Activated T-cell treated with anti-CD3 and anti-CD28 coated beads, Interleukin-2, amount 50 U/mL, for 24 hours (primary cell): Measurements from ENCODE around the gene TBC1D1.

Experiments used
- DNase-seq: peaks from one replicate; pipeline ENCODE4 v3.0.0-alpha.2; 2020
- H3K27ac Mint-ChIP-seq: 2 replicates; pipeline ENCODE4 v1.8.0; 2020; ENCODE audit warnings: mild to moderate bottlenecking, mixed read lengths
- H3K27me3 Mint-ChIP-seq: 2 replicates; pipeline ENCODE4 v1.8.0; 2020; ENCODE audit warnings: mixed read lengths
- H3K36me3 Mint-ChIP-seq: 2 replicates; pipeline ENCODE4 v1.8.0; 2020; ENCODE audit warnings: low read depth, mixed read lengths
- H3K4me1 Mint-ChIP-seq: 2 replicates; pipeline ENCODE4 v1.8.0; 2020; ENCODE audit warnings: low read depth, mixed read lengths
- H3K4me3 Mint-ChIP-seq: 2 replicates; pipeline ENCODE4 v1.8.0; 2020; ENCODE audit warnings: mild to moderate bottlenecking, moderate library complexity, mixed read lengths
- H3K9me3 Mint-ChIP-seq: 2 replicates; pipeline ENCODE4 v1.8.0; 2020; ENCODE audit warnings: mixed read lengths

Gene TBC1D1

GRCh38 chr4:38077791-38078489, 187.1 kb downstream of the TBC1D1 start:
- peak overlapping the region; percentile 75 for H3K27ac Mint-ChIP-seq

DNA sequence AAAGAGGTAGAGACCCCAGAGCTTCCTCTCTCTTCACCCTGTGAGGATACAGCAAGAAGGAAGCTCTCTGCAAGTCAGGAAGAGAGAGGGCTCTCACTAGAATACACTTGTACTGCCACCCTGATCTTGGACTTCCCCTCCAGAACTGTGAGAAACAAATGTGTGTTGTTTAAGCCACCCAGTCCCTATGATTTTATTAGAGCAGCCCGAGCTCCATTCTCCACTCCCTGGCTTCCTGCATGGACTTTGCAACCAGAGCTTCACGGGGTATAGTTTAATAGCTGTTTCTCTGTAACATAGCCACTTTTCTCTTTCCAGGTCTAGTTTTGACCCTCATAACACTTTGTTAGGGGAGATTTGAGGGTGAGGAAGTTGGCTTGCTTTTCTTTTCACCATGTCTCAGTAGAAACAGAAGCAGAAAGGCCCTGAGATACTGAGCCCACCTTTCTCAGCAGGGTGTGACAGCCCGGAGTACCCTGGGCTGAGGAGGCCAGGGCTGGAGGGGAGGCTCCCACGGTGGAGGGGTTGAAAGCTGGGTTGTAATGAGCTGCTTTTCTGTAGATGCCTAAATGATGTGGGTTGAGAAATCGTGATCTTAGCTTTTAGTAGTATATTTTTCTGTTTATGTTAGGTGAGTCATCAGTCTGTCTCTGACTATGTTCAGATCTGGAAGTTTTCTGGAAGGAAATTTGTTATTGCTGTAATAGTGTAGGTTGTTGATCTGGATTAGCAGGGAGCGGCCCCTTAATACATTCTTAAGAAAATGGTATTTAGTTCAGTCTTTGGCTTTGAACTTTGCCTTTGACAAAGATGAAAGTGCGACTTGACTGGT, 187.9 kb downstream of the TBC1D1 start:
- Mint-ChIP-seq H3K36me3 (peaks cover 52% of the 10 kb centered on the region), H3K4me1 (peaks cover 32% of the 10 kb centered on the region), H3K27ac (peak overlapping the region; percentile 75)

More at GRCh38 chr4:38077791-38078489, 187.1 kb downstream of the TBC1D1 start:
- H3K9me3 Mint-ChIP-seq = no peaks in the 10 kb centered on the region
- H3K36me3 Mint-ChIP-seq = peaks cover 58% of the 10 kb centered on the region
- H3K4me3 Mint-ChIP-seq = no peak overlapping the region
- H3K27me3 Mint-ChIP-seq = no peaks in the 10 kb centered on the region
- no peak for DNase-seq
- H3K4me1 Mint-ChIP-seq = peaks cover 33% of the 10 kb centered on the region

DNA sequence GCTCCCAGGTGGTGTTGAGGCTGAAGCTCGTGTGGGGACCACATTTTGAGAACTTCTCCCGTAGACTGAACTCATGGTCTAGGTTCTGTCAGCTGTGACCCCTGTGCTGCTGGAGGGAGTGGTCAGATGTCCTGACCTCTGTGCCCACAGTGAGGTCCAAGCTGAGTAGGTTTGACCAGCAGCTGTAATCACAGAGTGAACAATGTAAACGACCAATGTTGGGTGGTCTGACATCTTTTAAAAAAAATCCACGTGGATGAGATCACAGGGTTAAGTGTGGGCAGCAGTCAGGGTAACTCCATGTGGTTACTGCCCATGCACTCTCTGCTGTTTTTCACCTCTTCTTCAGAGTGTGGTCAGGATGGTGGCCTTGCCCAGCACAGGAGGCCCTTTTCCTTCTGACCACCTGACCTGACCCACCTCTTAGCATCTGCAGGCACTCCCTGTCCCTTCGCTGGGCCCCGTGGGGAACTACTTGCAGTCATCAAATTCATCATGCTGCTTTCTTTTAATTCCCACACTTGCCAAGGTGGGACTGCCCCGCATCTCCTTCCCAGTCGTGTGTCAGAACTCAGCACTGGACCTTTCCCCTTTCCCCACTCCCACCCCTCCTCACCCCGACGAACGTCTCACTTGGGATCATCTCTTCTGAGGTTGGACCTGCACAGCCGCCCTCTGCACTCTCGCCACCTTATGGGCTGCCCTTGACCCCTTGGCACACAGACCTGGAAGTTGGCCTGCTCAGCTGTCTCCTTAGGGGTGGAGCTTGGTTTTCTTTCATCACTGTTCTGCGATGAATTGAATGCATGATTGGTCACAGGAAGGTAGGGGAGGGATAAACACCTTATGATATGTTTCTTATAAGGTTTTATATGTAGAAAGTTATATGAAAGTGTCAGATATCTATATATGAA, 189.4 kb downstream of the TBC1D1 start:
- peaks cover 50% of the 10 kb centered on the region for H3K36me3 Mint-ChIP-seq
- no peak for DNase-seq
- H3K9me3 Mint-ChIP-seq = no peaks in the 10 kb centered on the region
- no peak overlapping the region for H3K4me3 Mint-ChIP-seq
- H3K4me1 Mint-ChIP-seq = peaks cover 28% of the 10 kb centered on the region
- H3K27ac Mint-ChIP-seq = no peak overlapping the region
- no peaks in the 10 kb centered on the region for H3K27me3 Mint-ChIP-seq

More for the DNA sequence above, 187.9 kb downstream of the TBC1D1 start:
- Mint-ChIP-seq H3K9me3 (no peaks in the 10 kb centered on the region), H3K4me3 (no peak overlapping the region), H3K27me3 (no peaks in the 10 kb centered on the region)
- no peak for DNase-seq

DNA sequence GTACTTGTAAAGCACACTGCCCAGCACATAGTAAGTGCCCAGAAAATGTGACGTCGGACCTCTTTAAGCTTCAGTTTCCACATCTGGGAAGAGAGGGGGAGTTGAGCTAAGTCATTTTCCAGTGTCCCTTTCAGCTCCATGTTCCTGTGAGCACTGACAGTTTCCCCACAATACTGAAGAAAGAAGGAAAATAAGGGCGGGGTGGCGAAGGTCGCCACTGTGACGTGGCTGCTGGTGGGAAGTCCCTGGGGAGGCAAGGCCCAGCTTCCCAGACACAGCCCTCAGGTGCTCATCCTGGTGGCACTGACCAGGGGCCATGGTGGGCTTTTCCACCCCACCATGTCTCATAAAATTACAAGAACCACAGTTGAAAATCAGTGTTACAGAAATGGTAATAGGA, 191.1 kb downstream of the TBC1D1 start:
- no peaks in the 10 kb centered on the region for H3K9me3 Mint-ChIP-seq
- H3K36me3 Mint-ChIP-seq = peaks cover 45% of the 10 kb centered on the region
- H3K4me1 Mint-ChIP-seq = peaks cover 14% of the 10 kb centered on the region
- no peak overlapping the region for H3K27ac Mint-ChIP-seq
- no peaks in the 10 kb centered on the region for H3K27me3 Mint-ChIP-seq
- no peak overlapping the region for H3K4me3 Mint-ChIP-seq
- DNase-seq = no peak

DNA sequence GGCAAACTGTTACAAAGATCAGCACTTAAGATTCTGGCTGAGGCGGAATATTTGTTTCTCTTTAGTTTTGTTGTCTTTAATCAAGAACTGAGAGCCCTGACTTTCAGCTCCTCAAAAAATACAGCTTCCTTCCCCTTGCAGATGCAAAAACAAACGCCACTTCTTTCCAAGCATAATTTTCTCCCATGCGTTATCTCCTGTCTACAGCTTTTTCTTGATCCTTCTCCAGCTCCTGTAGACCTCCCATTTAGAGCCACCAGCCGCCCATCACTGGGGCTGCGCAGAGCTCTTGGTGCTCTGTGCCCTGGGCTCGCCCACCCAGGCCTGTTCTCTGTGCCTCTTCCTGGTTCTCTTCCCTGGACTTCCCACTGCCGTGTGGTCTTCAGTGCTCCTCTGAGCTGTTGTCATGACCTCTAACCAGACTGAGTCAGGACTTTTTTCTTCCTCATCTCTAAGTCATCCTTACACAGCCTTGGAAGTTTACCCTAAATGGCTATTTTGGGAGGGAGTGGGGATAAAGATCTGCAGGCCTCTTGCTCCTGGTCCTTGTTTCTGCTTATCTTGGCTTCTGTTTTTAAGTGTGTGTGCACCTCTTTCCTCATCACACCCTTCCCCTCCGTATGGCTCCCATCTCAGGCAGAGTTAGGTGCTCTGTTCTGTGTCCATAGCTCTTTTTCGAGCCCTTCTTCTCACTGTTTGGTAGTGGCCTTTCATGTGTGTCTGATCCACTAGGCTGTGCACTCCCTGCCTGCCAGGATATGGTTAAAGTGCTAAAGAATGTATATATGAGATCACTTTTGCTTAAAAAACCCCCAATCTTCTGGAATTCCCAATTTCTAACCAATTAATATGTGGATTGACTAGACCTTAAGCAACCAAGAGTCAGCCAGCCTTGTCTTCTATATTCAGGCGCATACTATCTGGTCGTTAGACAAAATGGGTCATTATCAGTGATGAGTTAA, 191.8 kb downstream of the TBC1D1 start:
- H3K4me1 Mint-ChIP-seq = peaks cover 15% of the 10 kb centered on the region
- no peaks in the 10 kb centered on the region for H3K27me3 Mint-ChIP-seq
- H3K4me3 Mint-ChIP-seq = no peak overlapping the region
- H3K36me3 Mint-ChIP-seq = peaks cover 44% of the 10 kb centered on the region
- no peak for DNase-seq
- H3K27ac Mint-ChIP-seq = no peak overlapping the region
- H3K9me3 Mint-ChIP-seq = no peaks in the 10 kb centered on the region

DNA sequence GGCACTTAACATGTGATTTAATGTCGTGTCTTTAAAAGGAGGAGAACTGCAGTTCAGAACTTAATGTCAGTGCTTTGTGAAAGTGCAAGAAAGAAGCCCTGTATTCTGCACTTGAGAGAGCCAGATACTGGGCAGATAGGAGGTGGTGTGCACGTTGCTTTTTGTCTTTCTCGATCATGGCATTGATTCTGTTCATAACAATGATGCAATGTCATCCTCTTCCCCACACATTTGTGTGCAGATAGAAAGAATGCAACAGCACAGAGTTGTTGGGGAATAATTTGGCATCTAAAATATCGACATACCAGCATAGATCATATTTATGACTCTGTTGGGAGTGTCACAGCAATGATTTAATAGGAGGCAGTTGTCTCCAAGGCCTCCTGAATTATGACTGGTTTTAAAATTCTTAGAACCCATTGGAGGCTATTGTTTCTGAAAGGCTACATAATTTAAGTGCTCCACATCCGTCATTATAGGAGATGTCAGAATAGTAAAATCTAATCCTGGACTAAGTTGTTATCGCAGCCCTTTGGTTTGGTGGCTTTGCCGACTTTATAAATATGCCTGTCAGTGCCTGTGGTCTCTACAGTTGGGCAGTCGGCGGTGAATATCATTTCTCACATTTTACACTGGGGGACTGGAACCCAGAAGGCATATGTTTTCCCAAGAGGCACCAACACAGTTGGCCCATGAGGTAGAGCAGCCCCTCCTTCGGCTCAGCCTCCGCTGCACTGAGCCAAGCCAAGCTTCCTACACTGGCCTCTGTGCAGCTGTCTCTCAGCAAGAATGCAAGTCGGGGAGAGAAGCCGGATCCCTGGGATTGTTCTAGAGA, 194.2 kb downstream of the TBC1D1 start:
- Mint-ChIP-seq H3K36me3 (peaks cover 41% of the 10 kb centered on the region), H3K27me3 (no peaks in the 10 kb centered on the region), H3K4me1 (peaks cover 14% of the 10 kb centered on the region), H3K9me3 (no peaks in the 10 kb centered on the region), H3K4me3 (no peak overlapping the region), H3K27ac (no peak overlapping the region)
- DNase-seq = no peak

DNA sequence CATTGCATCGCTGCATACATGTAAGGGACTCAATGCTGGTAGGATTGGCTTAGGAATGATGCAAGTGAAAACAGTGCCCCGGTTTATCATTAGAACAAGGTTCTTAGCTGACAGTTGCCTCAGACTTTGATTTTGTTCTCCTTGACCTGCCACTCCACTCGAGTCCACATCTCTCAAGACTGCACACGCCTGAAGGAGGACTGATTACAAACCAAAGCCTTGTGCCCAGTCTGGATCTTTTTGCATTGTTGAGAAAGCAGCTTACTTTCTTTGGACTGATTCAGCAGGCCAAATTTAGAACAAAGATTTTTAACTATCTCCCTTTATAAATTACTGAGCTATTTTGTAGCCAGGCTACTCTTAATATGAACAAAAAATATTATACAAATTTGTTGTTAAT, 194.9 kb downstream of the TBC1D1 start:
- DNase-seq = no peak

DNA sequence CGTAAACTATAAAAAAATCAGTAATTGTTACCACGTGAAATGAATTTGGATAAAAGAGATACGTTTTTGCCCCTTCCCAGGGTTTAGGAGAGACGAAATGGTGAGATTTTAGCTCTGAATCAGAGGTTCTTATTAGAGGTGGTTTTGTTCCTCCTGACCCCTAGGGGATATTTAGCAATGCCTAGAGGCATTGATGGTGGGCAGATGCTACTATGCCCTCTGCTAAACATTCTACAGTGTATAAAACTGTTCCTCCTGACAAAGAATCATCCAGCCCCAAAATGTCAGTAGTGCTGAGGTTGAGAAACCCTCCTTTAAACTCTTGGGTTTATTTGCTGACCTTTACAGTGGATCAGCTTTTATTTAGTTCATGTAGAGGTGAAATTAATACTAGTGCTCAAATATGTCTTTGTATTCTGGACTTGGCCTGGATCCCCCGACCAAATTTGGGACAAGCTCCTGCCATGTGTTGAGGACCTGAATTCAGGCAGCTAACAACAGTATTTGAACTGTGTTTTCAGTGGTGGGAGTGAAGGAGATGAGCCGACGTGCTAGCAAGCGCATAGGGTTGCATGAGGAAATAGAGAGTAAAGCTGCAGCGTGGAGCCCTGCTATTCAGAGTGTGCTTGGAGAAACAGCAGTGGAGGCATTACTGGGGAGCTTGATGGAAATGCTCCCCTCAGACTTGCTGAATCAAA, 195.4 kb downstream of the TBC1D1 start:
- H3K4me3 Mint-ChIP-seq = no peak overlapping the region

More for the DNA sequence above, 194.9 kb downstream of the TBC1D1 start:
- Mint-ChIP-seq H3K27me3 (no peaks in the 10 kb centered on the region), H3K36me3 (peaks cover 45% of the 10 kb centered on the region), H3K9me3 (no peaks in the 10 kb centered on the region), H3K27ac (no peak overlapping the region), H3K4me1 (peaks cover 20% of the 10 kb centered on the region), H3K4me3 (no peak overlapping the region)

GRCh38 chr4:38086849-38087226, 196.0 kb downstream of the TBC1D1 start:
- no peak overlapping the region for H3K4me3 Mint-ChIP-seq
- H3K4me1 Mint-ChIP-seq = peaks cover 31% of the 10 kb centered on the region
- no peak for DNase-seq
- H3K27me3 Mint-ChIP-seq = no peaks in the 10 kb centered on the region
- no peak overlapping the region for H3K27ac Mint-ChIP-seq
- no peaks in the 10 kb centered on the region for H3K9me3 Mint-ChIP-seq
- H3K36me3 Mint-ChIP-seq = peaks cover 50% of the 10 kb centered on the region

More for the DNA sequence above, 195.4 kb downstream of the TBC1D1 start:
- Mint-ChIP-seq H3K9me3 (no peaks in the 10 kb centered on the region), H3K27ac (no peak overlapping the region), H3K4me1 (peaks cover 26% of the 10 kb centered on the region), H3K27me3 (no peaks in the 10 kb centered on the region), H3K36me3 (peaks cover 50% of the 10 kb centered on the region)
- no peak for DNase-seq

GRCh38 chr4:38088321-38088720, 197.4 kb downstream of the TBC1D1 start:
- Mint-ChIP-seq H3K9me3 (no peaks in the 10 kb centered on the region), H3K4me1 (peaks cover 40% of the 10 kb centered on the region), H3K4me3 (no peak overlapping the region), H3K36me3 (peaks cover 59% of the 10 kb centered on the region), H3K27ac (no peak overlapping the region), H3K27me3 (no peaks in the 10 kb centered on the region)
- DNase-seq = no peak

DNA sequence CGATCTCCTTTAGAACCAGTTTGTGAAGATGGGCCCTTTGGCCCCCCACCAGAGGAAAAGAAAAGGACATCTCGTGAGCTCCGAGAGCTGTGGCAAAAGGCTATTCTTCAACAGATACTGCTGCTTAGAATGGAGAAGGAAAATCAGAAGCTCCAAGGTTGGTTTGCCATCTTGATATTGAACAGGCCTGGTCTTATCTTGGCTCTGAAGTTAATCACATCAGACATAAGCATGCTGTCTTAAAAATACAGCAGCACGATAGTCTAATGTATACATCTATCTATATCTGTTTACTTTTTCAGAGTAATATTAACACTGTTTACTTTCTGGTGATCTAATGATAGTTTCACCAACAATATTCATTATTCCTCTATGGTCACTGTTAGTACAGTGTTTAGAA, 199.1 kb downstream of the TBC1D1 start:
- no peak for DNase-seq
- no peaks in the 10 kb centered on the region for H3K27me3 Mint-ChIP-seq
- H3K27ac Mint-ChIP-seq = peak overlapping the region; percentile 67
- H3K4me3 Mint-ChIP-seq = no peak overlapping the region
- H3K36me3 Mint-ChIP-seq = peaks cover 61% of the 10 kb centered on the region
- peaks cover 40% of the 10 kb centered on the region for H3K4me1 Mint-ChIP-seq
- H3K9me3 Mint-ChIP-seq = no peaks in the 10 kb centered on the region

DNA sequence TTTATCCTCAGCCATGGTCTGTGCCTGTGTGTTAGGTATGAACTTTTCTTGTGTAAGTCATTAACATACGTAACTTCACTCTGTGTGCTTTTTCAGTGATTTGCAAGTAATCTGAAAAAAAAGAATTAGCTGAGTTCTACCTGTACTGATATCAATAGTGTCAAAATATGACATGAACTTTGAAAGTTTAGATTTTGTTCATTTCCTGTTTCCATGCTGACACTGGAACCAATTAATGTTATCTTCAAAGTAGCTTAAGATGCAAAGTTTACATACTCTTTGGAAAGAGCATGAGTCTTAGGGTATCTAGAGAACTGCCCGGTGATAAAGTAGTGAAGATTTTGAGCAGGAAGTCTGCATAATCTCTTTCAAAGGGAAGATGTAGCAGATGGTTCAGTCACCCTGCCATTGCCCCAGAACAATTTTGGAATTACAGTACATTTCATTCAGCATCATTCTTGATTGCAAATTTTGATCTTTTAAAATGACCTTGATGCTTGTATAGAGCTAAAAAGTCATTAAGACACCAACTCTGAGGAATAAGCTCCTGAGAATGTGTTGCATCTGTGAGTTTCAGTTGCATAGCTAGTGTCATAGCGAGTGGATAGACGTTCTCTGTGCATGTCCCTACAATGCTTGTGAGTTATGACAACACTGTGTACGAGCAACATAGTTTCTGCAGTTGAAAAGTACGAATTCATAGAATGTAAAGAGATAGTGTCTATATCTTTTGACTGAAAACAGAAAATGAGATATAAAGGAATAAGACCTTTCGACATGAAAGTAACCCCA, 199.8 kb downstream of the TBC1D1 start:
- no peaks in the 10 kb centered on the region for H3K9me3 Mint-ChIP-seq
- peak overlapping the region; percentile 67 for H3K27ac Mint-ChIP-seq
- H3K4me3 Mint-ChIP-seq = peak overlapping the region; percentile 15
- H3K36me3 Mint-ChIP-seq = peaks cover 63% of the 10 kb centered on the region
- DNase-seq = no peak
- H3K4me1 Mint-ChIP-seq = peaks cover 40% of the 10 kb centered on the region
- no peaks in the 10 kb centered on the region for H3K27me3 Mint-ChIP-seq
